HG03280 (cell line): ENCODE results near the gene WFIKKN1.

Experiments
- ATAC-seq: cut with Tn5 transposase; IDR thresholded peaks from one replicate; pipeline ENCODE4 v1.9.1; 2021; ENCODE audit warnings: mild to moderate bottlenecking, moderate library complexity; ENCODE audit not compliant: unreplicated experiment

WFIKKN1 gene

DNA sequence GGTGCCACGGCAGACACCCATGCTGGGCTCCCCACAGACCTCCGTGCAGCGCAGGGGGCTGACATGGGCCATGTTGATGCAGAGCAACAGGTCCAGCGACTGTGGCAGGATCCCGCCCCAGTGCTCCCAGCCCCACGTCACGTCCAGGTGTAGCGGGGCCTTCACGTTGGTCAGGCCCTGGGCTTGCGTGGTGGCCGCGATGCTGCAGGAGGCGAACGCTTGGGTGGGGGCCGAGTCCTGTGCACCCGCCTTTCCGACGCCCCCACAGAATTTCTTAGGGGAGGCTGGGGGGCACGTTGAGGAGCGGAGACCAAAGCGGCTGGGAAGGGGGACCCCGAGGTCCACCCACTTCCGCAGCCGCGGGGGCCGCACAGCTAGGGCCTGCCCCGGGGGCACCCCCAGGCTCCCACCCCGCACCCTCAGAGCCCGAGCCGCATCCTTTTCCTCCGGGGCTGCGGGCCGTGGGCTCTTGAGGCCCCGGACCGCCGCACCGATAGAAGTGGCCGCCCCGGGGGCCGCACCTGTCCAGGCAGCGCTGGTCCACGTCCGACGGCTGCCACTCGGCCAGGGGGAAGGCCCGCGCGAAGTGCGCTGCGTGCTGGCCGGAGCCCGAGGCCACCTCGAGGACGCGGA is 4.9 kb downstream of the WFIKKN1 start:
- no peak for ATAC-seq

DNA sequence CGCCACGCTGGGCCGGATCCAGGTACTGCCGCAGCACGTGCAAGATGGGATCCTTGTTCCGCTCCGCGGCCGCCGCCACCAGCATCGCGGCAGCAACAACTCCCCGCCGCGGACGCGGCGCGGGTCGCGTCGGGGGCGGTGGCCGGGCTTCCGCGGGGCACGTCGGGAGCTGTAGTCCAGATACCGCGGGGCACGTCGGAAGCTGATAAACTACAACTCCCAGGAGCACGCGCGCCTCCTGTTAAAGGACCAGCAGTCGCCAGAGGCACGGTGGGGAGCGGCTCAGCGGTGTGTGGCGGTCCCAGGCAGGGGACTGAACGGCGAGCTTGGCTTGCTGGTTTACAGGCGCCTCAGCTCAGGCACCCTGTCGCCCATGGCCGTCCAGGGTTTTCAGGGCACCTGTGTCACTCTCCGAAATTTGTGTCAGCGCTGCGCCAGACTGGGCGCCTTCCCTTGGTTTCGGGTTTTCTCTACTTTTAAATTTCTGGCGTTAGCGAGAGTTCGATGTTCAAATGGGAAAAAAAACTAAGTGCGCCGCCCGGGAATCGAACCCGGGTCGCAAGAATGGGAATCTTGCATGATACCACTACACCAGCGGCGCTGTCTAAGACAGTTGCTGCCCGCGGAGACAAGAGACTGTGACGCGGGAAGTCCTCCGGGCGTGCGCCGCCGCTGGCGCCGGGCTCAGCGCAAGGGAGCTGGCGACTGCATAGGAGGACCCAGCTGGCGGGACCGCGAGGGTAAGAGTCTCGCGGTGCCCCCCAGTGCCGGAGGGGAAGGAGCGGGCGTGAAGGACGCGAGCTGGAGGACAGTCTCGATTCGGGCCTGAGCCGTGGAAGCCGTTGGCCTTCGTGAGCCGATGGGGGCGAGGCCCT is 5.7 kb downstream of the WFIKKN1 start, which contains the start of gene METTL26:
METTL26 (minus strand) TSS at position 100 of the 875 bp plus-strand sequence; CDS start at position 85, 15 bp downstream.
- peak; percentile 66 for ATAC-seq

DNA sequence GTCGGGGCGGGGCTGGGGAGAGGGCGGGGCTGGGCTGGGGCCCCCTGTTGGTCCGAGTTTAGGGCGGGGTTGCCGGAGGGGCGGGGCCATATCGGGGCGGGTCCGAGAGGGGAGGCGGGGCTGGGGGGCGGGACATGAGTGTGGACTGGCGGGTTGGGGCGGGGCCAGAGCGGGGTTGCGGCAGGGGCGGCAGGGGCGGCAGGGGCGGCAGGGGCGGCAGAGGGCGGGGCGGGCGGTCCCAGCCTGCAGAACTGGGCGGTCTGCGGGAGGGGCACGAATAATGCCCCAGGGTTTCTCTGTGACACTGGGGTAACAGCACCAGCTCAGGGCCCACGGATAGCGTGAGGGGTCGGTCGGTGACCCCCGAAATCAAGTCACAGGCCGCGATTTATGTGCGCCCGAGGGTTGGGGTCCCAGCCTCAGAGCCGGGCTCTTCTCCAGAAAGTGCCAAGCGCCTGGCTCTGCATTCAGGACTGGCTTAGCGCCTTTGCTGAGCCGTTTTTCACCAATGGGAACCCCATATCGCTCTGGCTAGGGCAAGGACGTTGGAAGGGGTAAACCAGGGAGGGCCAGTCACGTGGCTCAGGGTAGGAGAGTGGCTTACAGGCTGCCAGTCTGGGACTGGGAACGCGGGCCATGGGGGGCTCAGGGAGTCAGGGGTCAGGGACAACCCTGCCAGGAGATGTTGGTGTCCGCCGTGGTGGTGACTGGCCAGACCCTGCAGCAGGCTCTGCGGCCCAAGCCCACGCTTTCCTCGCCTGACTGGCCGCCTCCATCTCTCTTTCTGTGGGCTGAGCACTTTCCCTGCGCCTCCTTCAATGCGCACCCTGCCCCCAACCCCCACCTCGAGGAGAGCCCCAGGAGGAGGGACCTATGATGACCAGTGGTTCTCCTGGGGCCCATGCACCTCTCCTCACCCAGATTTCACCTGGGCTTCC is 6.6 kb downstream of the WFIKKN1 start:
- ATAC-seq: no peak

DNA sequence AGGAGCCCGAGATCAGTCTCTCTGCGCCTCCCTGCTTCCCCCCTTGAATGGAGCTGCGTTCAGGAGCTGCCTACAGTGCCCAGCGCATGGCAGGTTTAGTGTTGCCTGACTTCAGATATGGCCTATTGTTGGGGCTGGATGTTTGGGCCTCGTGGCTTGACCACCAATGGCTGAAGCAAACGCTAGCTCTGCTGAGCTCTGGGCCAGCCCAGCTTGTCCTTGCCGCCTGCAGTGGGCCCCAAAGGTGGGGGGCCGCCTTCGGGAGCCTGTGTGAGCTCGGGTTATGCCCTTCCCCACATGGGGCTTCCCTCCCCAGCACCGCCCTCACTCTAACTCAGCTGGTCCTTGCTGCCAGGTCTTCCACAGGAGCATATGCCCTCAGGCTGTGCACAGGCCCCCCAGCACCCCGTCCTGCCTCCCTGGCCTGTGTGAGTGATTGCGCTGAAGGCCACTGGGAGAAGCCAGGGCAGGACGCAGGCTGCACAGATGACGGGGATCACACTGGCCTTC is 7.3 kb downstream of the WFIKKN1 start:
- no peak for ATAC-seq

DNA sequence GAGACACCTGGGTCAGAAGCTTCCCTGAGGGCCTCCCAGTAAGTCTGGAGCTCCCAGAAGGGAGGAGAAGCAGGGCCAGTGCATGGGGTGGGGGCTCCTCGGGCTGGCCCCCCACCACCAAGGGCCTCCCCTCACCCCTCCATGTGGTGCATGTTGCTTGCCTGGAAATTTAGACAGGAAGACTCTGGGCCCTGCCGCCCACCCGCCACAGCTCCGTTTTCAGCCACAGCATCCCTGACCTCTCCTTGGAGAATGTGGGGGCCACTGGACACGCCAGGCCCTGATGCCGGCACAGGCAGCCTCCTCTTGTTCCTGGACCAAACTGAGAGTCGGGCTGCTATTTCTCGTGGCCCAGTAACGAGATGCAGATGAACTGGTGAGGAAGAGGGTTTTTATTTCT is 8.1 kb downstream of the WFIKKN1 start:
- ATAC-seq: no peak

DNA sequence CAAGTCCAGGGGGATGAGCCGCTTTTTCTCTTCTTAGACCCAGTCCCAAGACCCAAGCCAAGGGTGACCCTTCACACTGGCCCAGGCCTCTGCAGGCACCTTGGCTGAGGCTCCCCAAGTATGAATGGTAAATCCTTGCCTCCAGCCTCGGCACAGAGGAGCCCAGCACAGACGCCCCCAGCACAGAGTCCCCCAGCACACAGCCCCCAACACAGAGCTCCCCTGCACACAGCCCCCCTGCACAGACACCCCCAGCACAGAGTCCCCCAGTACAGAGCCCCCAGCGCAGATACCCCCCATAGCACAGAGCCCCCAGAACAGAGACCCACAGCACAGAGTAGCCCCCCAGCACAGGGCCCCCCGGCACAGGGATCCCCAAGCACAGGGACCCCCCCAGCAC is 9.8 kb downstream of the WFIKKN1 start:
- ATAC-seq: no peak

DNA sequence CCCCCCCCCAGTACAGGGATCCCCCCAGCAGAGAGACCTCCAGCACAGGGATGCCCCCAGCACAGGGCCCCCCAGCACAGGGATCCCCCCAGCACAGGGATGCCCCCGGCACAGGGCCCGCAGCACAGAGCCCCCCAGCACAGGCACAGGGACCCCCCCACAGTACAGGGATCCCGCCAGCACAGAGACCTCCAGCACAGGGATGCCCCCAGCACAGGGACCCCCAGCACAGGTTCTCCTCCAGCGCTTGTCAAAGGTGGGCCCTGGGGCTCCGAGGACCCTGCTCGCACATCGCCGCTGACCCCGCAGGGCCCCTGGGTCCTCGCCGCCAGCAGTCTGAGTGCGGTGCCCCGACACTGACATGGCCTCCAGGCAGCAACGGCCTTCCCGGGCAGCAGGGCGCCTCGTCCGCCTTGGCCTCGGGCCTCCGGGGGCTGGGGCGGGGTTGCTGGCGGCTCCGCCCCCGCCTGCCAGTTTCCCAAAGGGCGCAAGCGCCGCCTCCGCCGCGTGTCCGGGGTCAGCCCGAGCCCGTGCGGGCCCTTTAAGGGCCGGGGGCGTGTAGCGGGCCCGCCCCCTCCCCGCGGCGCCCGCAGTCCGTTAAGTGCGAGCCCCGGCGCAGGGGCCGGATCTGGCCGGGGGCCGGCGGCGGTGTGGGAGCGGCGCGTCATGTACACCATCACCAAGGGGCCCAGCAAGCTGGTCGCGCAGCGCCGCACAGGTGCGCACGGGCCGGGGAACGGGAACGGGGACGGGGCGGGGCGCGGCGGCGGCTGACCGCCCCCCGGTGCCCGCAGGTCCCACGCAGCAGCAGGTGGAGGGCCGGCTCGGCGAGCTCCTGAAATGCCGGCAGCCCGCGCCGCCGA is 10.8 kb downstream of the WFIKKN1 start, which contains the start of gene MCRIP2:
MCRIP2 (plus strand) TSS at position 503 of the 863 bp plus-strand sequence; CDS start at position 667, 164 bp downstream.
- peak; percentile 45 for ATAC-seq

DNA sequence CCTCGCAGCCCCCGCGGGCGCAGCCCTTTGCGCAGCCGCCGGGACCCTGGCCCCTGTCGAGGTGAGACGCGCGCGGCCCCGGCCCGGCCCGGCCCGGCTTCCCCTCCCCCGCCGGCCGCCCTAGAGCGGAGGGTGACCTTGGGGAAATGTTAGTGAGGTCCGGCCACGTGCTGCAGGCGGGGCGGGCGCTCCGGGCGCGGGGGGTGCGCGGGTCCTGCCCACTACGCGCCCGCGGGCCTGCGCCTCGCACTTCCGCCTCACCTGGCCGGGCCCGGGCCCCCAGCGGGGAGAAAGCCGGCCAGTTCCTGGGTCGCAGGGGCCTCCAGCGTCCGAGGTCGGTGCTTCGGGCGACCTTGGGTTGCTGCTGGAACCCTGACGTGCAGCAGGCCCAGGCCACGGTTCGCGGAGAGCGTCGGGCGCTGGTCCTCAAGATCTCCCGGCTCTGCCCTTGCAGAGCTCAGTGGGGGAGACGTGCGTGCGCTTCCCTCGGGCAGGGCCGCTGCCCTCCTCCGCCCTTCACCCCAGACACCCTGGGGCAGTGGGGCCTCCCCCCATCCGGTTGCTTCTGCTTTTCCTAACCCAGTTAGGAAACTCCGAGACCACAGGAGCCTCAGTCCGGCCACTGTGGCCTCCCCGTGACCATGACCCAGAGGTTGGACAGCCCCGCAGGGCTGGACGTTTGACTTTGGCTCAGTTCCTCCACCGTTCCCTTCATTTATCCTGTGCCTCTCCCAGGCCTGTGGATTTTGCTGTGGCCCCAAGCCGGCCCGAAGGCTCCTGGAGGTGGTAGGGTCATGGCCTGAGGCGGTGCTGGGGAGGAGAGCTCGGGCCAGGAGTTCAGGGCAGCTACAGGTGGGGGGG is 11.6 kb downstream of the WFIKKN1 start:
- peak; percentile 39 for ATAC-seq

DNA sequence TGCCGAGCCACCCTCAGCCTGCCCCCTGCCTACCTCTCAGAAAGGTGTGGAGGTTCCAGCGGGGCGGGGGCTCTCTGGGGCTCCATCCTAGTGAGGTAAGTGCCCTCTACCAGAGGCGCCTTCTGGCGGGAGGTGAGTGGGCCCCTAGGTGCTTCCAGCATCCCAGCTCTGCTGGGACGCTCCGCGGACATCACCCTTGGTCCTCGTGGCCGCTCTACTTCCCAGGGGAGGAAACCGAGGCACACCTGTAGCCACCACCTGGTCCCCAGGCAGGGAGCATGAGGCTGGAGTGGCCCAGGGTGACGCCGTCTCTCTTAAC is 12.2 kb downstream of the WFIKKN1 start:
- ATAC-seq: no peak

DNA sequence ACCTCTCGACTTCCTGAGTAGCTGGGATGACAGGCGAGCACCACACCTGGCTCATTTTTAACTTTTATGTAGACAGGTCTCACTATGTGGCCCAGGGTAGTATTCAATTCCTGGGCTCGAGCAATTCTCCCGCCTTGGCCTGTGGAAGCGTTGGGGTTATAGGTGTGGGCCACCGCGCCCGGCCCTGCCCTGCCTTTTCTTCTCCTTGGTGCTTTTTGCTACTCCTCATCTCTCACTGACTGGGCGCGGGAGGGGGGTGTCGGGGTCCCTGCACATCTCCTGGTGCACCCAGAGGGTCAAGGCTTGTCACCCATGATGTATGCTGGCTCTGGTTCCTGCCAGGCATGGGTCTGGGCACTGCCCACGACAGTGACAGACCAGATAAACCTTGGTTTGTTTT is 13.8 kb downstream of the WFIKKN1 start:
- ATAC-seq: no peak

DNA sequence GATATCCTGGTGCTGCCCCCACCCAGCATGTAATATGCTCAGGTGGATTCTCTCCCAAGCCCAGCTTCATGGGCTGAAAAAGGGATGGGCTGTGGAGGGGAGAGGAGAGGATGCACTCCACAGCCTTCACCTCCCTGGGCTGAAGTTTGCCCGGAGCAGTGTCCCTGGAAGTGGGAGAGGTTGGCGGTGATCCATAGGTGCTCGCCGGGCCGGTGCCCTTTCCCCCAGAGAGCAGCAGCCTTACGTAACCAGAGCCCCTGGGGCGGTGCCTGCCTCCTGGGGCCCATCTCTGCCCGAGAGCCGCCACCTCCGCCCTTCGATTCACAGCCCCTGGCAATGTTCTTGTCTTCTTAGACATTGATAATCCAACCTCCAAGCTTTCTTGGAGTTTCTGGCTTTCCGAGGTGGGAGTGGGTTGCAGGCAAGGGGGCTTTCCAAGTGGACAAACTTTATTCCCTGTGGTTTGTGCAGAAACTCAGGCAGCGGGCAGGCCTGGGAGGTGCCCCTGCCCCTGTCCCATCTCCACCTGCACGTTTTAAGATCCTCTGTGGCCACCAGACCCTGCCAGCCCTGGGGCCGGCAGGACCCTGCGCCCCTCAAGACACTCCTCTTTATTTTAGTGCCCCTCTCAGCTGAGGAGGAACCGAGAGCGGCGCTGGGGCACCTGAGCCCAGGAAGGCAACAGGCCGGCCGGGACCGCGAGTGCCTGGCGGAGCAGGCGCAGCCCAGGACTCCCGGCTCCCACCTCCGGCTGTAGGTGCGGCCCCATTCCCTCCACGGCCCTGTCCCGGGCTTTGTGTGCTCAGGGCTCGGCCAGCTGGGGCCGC is 15.3 kb downstream of the WFIKKN1 start:
- no peak for ATAC-seq

DNA sequence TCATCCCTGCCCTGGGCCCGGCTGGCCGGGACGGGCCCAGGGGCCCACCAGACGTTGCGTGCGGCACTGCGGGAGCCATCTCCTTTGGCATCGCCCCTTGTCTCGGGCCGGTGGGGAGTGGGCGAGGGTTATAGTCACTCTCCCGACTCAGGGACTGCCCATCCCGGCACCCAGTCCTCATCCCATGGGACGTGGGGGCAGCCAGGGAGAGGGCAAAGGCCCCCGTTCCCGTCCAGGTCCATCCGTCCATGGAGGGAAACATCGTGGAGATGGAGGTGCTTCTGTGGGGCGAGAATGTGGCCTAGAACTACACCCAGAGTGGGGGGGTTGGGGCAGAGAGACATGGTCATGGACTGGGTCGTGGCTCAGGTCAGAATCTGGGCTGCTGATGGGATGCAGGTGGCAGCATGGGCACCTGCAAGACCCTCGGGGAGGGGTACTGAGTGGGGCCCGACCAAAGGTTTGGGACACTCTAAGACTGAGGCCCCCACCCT is 15.9 kb downstream of the WFIKKN1 start:
- no peak for ATAC-seq

DNA sequence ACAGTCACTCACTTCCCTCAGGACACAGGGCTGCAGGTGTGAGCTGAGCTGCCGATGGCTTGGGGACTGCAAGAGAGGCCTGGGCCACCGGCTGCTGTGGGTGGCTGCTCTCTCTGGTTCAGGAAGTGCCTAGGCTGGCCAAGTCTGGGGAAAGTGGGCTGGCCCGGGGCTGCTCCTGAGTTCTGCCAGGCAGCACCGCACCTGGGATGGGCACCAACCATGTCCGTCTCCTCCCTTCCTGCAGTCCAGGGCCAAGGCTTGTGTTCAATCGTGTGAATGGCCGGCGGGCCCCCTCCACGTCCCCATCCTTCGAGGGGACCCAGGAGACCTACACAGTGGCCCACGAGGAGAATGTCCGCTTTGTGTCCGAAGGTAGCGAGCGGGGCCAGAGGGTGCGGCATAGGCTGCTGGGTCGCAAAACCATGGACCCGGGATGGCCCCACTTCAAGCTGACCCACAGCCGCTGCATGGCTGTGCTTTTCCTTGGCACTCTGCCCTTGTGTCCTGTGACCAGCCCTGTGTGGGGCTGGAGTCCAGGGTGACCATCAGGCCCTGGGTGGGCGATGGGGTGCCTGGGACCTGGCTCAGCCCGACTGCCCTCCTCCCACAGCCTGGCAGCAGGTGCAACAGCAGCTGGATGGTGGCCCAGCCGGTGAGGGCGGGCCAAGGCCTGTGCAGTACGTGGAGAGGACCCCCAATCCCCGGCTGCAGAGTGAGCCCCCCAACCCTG is 16.6 kb downstream of the WFIKKN1 start:
- no peak for ATAC-seq

DNA sequence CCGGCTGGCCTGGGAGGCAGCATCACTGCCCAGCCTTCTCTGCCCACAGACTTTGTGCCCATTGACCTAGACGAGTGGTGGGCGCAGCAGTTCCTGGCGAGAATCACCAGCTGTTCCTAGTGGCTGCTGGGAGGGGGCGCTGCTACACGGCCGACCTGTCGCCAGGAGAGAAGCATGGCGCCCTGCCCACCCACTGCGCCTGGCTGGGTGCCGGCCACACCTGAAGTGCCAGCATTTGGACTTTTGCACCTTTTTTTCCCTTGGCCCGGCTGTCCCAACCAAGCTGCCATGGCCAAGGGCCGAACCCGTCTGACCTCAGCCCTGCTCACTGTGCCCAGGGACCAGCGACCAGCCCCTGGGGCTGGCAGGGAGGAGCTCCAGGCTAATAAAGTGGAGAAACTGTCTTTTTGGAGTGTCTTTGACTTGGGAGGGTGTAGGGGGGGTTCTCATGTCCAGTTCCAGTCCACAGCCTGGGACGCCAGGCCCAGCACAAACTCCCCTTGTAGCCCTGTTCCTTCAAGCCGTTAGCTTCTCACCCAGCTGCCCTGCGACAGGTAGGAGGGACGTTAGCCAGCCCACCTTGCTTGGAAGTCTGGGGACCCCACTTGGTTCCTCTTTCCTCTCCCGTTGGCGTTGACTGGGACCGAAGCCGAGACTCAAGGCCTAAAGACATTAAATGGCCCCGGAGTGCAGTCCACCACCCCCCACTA is 17.4 kb downstream of the WFIKKN1 start:
- no peak for ATAC-seq

DNA sequence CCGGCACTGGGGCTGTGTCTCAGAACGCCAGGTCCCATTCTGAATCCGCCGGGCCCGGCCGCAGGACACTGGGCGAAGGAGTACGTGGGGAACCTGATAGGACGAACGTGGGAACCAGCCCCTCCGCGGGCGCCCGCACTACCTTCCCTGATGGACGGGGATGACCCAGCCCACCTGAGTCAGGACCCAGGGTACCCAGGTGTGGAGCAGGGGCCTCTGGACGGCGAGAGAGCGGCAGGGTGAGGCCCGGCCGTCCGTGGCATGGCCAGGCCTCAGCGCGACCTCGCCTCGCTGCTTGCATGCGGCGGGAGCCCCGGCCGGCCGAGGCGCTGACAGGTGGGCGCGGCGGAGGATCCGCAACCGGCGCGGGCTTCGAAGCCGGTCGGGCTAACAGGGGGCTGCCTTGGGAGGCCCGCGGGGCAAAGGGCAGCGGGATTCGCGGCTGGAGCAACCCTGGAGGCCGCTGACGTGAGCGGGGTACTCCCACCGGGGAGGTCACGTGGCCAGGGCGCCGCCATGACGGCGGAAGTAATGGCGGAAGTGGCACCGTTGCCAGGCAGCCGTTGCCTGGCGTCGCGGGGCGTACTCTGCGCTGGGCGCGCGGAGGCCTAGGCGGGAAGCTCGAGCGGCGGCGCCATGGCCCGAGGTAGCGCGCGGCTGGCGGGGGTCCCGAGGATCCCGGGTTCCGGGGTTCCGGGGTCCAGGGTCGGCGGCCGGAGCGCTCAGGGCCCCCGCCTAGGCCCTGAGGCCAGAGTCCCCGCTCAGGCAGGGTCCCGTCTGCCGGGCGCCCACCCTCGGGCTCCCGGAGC is 18.2 kb downstream of the WFIKKN1 start, which contains the start of gene WDR90:
WDR90 (plus strand) TSS at position 585 of the 809 bp plus-strand sequence; CDS start at position 637, 52 bp downstream.
- peak; percentile 84 for ATAC-seq

DNA sequence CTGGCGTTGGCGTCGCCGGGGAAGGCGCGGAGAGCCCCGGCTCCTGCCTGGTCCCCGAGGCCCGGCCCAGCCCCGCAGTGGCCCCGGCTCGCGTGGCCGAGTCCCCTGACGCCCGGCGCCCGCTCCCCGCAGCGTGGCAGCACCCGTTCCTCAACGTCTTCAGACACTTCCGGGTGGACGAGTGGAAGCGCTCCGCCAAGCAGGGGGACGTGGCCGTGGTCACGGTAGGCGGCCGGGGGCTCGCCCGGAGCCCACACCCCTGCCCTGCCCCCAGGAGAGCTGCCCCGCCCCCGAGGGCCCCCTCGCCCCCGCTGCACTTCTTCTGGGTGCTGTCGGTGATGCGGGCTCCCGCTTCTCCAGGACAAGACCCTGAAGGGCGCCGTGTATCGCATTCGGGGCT is 18.8 kb downstream of the WFIKKN1 start:
- ATAC-seq: peak; percentile 16
